HG02852 (cell line): ENCODE results near the gene RBM19.

Experiments
- ATAC-seq: cut with Tn5 transposase; IDR thresholded peaks from one replicate; pipeline ENCODE4 v1.9.1; 2021; ENCODE audit warnings: mild to moderate bottlenecking, moderate library complexity; ENCODE audit not compliant: unreplicated experiment

Gene RBM19

DNA sequence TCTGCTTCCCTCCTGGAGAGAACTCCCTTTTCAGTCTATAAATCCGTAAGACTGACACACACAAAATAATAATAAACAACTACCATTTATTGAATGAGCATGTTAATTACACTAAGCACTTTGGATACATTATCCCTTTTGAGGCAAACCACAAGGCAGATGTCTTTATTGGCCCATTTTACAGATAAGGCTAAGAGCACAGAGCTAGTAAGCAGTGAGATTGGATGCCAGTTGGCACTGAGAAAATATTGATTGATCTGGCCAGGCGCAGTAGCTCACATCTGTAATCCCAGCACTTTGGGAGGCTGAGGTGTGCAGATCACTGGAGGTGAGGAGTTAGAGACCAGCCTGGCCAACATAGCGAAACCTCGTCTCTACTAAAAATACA lies 21.9 kb upstream of the RBM19 start:
- ATAC-seq = no peak

DNA sequence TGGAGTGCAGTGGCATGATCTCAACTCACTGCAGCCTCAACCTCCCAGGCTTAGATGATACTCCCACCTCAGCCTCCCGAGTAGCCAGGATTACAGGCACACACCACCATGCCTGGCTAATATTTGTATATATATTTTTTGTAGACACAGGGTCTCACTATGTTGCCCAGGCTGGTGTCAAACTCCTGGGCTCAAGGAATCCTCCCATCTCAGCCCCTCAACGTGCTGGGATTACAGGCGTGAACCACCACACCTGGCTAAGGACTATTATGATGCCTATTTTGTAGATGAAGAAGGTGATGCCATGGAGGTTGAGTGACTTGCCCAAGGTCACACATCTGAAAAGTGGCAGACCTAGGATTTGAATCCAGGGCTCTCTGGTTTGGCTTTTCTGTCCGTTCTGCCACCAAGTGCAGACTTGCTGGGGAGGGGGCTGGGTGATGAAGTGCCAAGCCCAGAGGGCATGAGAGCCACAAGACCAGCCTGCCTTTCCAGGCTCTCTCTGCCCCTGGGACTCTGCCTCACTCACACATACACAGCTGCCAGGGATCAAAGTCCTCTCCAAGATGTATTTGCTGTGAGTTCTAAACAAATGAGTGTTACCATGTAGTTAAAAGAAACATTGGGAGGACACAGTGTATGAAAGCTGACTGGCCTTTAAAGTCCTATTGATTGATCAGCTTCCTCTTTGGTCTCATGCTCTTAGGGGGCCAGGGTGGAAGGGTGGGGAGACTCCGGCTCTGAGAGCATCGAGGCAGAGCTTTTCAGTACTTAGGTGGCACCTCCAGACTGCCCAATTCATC lies 21.3 kb upstream of the RBM19 start:
- no peak for ATAC-seq

DNA sequence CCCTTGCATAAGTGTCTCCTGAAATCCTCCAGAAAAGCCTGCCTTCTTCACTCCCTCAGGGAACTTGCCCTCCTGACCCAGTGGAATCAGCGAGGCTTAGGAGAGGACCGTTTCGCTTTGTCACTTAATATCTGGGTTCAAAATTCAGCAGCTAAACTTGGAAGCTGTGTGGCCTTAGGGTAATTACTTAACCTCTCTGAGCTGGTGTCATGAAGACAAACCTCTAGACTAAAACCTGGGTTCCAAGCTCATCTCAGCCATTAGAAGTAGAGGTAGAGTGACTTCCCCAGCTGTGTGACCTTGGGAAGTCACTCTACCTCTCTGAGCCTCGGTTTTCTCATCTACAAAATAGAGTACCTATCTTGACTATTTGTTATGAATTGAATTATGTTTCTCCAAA lies 18.3 kb upstream of the RBM19 start:
- ATAC-seq = no peak

DNA sequence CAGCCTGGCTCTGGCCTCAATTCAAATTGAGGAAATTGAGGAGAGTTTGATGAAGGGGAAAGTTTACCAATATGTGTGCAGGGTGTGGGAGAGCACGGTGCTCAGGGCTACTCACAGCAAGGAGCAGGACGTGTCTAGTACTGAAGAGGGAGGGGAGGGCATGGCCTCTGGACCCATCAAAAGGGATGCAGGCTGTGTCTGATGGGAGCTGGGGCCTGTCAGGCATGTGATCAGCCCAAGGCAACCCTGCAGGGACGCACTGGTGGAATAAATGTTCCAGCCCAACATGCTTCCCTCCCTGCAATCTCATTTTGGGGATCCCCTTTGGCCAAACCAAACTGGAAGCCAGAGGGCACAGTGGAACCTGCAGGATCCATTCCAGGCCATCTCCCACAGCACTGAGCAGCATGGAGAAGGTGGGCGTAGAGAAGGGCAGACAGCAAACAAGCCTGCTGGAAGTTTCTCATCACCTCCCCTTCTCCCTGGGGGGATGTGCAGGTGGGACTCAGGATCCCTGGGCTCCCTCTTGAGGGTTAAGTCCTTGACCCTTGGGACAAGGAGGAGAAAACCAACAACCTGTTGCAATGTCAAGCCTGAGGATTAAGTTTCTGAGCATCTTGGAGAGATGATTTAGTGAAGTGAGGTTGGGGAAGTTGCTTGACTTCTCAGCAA lies 17.8 kb upstream of the RBM19 start:
- no peak for ATAC-seq

DNA sequence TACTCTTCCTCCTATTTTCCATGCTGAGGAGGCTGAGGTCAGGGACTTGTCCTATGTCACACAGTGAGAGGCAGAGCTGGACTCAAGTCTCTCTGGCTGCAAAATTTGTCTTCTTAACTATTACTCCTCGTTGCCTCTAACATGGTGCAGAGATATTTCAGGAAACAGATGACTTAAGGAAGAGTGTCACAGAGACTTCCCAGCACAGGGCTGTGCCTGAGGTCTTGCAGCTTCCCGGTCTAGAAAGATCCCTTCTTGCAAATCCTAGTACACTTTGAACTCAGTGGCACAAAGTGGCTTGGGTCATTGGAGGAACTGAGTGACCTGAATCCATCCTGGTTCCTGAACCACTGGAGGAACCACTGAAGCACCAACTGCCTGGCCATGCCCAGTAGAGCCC lies 17.1 kb upstream of the RBM19 start:
- ATAC-seq = no peak

DNA sequence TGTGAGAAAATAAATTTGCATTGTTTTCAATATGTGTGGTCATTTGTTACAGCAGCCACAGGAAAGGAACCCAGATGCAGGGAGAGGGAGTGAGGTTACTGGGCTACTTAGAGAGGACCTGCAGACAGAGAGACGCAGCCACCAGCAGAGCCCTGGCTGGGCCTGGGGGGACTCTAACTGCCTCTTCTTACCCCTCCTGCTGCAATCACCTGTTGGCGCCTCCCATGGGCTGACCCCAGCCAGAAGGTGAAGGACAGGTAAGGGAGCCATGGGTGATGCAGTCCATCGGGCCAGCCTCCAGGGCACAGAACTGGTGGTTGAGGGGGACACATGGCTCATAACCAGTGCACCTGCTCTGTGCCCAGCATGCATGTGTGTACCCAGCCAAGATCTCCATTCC lies 15.8 kb upstream of the RBM19 start:
- ATAC-seq = no peak

DNA sequence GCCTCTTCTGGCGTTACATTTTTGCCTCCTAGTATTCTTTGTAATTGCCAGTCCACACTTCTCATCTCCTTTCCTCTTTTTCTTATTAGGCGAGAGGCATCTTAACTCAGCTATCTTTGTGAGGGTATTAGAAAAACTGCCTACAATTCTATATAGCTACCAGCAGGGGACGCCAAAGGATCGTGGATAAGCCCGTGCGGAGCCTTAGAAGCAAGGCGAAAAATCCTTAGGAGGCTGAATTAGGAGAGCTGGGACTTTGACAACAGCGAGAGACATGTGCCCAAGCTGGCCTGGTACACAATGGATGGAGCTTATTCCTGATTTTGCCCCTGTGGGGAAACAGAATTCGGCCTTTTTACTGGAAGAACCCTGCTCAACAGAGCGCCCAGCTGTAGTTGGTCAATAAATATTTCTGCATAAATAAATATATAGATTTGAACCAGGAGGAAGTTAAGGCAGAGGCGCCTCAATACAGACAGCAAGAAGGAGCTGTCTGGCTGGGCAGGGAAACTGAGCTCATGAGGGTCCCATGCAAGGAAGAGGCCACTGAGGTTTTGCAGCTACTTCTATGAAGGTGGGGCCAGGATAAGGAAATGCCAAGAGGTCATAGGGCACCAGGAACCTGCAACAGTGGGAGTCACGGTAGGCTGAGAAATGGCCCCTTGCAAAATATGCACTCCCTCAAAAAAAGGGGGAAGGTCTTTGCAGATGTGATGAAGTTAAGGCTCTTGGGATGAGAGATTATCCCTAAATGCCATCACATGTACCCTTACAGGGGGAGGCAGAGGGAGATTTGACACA lies 14.6 kb upstream of the RBM19 start:
- no peak for ATAC-seq

DNA sequence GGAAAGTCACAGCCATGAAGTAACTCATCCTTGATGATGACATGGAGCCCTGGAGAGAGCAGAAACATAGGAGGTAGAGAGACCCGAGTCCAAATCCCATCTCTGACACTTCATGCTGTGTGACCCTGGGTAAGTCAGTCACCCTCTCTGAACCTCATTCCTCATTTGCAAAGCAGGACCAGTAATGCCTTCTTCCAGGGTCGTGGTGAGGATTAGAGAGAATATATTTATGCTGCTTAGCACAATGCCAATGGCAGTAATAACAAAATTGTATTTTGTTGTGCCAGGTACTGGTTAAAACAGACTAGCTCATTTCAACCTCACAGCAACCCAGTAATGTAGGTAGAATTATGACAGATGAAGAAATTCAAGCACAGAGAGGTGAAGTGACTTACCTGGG lies 13.9 kb upstream of the RBM19 start:
- ATAC-seq = no peak

DNA sequence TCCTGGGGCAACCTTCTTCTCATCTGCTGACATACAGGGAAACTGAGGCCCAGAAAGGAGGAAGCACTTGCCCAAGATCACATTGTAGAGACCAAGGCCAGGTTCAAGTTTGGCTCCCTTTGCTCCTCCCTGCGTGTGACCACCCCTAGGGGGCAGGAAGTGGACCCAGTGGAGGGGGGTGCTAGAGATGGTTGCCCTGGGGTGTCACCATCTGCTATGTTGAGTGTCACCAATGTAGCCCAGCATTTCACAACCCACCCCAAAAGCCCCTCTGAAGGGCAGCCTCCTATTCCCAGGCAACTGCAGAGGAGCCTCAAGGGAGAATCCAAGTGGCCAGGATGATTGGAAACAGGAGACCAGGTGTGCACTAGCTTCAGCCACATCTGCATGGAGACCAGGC lies 12.0 kb upstream of the RBM19 start:
- no peak for ATAC-seq

DNA sequence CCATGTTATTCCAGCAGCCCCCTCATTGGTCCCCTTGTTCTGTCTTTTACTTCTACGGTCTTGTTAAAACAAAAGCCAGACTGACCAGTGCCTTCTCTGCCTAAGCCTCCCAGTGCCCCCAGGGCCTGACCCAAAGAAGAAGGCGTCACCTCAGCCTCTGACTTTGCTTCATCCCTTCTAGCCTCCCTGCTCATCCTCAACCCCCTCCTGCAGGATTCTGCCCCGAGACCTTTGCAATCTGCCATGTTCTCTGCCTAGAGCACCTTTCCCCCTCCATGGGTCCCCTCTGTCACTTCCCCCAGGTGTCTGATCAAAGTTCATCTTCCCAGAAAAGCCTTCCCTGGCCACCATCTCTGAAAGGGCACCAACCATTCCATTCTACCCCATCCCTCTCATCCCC lies 7.9 kb upstream of the RBM19 start:
- no peak for ATAC-seq

DNA sequence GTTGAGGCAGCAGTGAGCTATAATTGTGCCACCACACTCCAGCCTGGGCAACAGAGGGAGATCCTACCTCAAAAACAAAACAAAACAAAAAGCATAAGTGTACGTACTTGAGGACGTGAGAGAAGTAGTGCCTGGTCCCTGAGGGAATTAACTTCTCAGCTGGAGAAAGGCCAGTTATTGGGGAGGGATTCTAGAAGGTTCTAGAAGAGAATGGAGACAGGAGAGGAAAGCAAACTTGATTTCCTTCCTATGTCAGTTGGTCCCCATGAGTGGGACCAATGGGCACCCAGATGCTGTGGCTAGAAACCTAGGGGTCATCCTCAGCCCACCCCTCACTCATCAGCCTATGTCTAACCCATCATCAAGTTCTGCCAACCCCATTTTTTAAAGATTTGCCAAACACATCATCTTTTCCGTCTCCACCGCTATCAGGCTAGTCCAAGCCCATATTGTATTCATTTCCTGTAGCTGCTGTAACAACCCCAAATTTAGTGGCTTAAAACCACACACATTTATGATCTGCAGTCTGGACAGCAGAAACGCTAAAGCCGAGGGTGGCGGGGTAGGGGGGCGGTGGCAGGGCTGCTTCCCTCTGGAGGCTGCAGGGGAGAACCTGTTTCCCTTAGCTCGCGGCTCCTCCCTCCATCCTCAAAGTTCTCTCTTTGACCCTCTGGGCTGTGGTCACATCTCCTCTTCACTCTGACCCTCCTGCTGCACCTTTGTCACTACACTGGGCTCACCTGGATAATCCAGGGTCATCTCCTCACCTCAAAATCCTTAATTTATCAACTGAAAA lies 7.2 kb upstream of the RBM19 start:
- no peak for ATAC-seq

DNA sequence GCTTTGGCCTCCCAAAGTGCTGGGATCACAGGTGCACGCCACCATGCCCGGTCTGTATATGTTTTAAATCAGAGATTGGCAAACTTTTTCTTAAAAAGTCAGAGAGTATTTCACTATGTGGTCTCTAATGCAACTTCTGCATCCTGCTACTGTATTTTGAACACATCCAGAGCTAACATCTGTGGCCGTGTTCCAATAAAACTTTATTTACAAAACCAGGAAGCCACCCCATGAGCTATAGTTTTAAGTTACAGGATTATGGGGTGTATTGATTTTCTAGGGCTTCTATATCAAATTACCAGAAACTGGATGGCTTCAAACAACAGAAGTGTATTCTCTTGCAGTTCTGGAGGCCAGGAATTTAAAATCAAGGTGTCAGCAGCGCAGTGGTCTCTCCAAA lies 5.3 kb upstream of the RBM19 start:
- ATAC-seq = no peak

DNA sequence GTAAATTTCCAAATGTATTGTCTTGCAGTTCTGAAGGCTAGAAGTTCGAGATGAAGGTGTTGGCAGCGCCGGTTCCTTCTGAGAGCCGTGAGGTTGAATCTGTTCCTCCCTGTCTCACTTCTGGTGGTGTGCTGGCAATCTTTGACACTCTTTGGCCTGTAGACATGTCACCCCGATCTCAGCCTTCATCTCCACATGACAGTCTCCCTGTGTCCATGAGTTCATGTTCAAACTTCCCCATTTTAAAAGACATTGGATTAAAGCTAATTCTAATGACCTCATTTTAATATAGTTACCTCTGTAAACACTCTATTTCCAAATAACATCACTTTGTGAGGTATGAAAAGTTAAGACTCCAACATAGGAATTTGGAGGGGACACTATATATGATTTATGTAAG lies 4.1 kb upstream of the RBM19 start:
- ATAC-seq = no peak

DNA sequence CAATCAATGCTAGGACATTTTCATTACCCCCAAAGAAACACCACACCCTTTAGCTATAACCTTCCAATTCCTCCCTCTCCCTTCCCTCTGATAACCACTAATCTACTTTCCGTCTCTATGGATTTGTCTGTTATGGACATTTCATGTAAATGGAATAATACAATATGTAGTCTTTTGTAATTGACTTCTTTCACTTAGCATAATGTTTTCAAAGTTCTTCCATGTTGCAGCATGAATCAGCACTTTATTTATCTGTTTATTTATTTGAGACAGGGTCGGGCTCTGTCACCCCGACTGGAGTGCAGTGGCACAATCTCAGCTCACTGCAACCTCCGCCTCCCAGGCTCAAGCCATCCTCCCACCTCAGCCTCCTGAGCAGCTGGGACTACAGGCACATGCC lies 1.2 kb upstream of the RBM19 start:
- ATAC-seq = no peak

DNA sequence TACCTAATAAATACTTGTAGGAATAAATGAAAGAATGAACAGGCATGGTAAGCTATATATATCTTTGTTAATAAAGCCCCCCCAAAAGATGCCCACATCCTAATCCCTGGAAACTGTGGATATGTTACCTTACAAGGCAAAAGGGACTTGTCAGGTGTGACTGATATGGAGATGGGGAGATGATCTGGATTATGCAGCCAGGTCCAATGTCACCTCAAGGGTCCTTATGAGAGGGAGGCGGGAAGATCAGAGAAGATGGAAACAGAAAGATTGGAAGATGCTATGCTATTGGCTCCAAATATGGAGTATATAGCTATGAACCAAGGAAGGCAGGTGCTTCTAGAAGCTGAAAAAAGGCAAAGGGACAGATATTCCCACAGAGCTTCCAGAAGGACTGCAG lies 3.4 kb downstream of the RBM19 start:
- ATAC-seq = no peak

DNA sequence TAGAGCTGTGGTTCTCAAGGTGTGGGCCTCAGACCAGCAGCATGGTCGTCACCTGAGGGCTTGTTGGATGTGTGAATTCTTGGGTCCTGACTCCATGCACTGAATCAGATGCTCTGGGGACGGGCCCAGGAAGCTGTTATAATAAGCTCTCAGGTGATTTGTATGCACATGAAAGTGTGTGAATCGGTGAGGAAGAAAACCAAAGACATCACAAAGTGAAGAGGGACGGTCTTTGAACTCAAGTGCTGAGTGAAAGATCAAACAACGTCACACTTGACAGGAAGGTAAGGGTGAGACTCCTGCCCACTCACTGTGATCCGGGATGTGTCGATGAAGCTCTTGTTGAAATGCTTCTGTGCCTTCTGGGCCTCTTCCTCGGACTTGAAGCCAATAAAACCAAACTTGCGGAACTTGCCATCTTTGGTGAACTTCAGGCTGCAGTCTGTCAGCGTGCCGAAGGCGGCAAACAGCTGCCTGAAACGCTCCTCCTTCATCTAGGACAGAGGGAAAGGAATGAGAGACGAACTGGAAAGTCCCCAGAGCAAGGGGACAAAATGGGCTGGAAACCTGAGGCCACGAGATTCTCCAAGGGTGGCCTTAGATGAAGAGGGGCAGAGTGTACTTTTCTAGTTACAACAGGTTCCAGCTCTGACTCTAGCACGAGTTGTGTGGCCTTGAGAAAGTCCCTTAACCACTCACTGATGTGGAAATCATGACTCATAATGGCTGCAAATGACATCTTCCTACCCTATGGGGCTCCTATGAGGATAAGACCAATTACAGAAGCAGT lies 4.0 kb downstream of the RBM19 start:
- peak; percentile 43 for ATAC-seq

DNA sequence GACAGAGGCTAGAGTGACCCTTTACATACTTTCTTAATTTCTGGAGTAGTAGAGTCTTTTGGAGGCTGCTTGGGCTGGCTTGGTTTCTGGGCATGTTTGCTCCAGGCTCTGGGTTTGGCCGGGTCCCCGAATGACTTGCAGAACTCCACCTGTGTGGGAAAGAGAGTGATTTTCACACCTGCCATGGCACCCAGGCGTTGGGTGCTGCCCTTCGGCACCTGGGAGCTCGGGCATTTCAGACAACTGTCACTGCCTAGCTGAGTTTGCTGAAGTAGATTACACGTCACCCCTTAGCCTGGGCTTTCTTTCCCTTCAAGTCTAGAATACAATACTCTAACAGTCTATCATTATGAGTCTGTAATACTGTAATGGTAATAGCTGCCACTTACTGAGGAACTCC lies 6.1 kb downstream of the RBM19 start:
- no peak for ATAC-seq

DNA sequence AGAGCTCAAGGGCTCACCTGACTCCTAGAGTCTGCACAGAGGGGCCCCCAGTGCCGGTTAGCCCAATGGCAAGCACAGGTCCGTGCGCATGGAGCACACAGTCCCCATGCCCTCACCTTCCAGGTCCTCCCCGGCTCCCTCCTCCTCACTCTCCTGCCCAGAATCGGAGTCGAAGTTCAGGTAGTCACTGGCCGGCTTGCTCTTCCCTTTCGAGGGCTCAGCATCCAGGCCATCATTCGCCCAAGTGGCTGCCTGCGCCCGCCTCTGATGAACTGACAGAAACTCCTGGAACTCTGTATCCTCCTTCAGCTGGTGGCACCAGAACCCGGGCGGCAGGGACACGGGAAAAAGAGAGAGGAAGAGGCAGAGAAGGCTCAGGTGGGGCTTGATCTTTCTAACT lies 7.0 kb downstream of the RBM19 start:
- no peak for ATAC-seq

DNA sequence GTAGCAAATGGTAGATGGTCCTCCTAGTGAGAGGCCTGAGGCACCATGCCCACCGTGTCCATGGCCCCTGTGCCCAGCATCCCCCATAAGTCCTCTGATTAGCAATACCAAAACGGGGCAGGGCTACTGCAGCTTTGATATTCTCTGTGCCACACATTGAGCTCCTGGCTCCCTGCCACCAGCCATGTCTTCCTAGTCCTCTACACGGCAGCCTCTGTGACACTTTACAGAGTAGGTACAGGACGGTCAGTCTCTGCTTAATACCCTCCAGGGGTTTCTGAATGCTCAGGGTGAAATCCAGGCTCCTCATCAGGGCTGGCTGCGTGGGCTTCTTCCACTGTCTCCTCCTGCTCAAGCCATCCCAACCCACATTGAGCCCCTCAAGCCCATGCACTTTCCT lies 8.0 kb downstream of the RBM19 start:
- no peak for ATAC-seq

DNA sequence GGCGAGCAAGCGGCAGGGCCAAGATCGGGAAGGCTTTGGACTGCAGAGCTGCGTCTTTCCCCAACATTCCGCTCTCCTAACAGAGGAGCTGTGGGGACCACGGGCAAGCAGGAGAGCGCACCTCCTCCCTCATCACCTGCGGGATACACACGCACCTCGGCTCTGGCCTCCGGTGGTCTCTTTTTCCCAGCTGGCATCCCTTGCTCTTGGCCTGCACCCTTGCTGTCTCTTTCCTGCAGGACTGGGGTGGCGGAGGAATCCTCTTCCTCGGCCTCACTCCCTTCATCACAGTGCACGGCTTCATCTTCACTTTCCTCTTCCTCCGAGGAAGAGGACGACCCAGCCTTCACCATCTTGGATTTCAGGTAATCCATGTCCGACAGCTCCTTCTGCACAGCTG lies 8.5 kb downstream of the RBM19 start:
- ATAC-seq = no peak
